ENCODE measurements around the gene FGF21.
"Not testable (repeated sequence)": the region's sequence is repeated elsewhere in the genome, so short reads cannot be mapped to it uniquely, and the experiment has no call there.

Gene FGF21

DNA sequence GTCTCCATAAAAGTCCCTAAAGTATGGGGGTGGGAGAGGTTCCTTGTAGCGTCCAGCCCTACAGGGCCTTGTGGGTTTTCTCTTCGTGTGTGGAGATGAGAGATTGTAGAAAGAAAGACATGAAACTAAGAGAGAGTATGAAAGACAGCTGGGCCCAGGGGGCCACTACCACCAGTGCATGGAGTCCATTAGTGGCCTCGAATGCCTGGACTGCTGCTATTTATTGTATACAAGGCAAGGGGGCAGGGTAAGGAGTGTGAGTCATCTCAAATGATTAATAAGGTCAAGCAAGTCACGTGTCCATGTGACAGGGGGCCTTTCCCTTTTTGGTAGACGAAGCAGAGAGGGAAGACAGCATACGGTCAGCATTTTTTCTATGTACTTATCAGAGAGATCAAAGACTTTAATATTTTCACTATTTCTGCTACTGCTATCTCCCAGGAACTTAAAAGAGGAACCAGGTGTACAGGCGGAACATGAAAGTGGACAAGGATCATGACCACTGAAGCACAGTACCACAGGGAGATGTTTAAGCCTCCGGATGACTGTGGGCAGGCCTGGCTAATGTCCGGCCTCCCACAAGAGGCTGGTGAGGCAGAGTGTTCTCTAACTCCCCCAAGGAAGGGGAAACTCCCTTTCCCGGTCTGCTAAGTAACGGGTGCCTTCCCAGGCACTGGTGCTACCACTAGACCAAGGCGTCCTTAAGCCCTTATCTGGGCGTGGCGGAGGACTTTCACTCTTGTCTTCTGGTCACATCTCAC is 25.5 kb downstream of the FGF21 start:
- H3K4me3 ChIP-seq (replicated peaks; ENCODE audit: low read depth, low read length), result no peak overlapping the region
- TF ChIP-seq CTCF (IDR thresholded peaks at IDR 0.05; ENCODE audit: low read length, missing control alignments), result no peak
- peak; percentile 67 for DNase-seq (ENCODE audit: low read depth)

- H3K4me3 ChIP-seq (replicated peaks; ENCODE audit: low read depth, low read length), result no peak overlapping the region
- peak; percentile 37 for DNase-seq (ENCODE audit: low read depth)
- TF ChIP-seq CTCF (IDR thresholded peaks at IDR 0.05; ENCODE audit: low read length, missing control alignments), result peak; percentile 25
Observed at GRCh38 chr19:48784527-48784926, 29.2 kb downstream of the FGF21 start.

DNA sequence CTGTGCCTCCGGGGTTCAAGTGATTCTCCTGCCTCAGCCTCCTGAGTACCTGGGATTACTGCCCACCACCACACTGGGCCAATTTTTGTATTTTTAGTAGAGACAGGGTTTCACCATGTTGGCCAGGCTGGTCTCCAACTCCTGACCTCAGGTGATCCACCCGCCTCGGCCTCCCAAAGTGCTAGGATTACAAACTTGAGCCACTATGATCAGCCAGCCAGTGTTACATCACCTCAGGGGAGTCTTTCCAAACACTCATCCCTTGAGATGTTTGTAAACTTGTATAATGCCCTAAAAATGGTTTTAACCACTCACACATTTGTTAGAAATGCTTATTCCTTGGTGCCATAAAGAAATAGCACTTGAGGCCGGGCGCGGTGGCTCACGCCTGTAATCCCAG is 31.1 kb downstream of the FGF21 start:
- not testable (repeated sequence) for H3K4me3 ChIP-seq (replicated peaks; ENCODE audit: low read depth, low read length); DNase-seq (ENCODE audit: low read depth)

DNA sequence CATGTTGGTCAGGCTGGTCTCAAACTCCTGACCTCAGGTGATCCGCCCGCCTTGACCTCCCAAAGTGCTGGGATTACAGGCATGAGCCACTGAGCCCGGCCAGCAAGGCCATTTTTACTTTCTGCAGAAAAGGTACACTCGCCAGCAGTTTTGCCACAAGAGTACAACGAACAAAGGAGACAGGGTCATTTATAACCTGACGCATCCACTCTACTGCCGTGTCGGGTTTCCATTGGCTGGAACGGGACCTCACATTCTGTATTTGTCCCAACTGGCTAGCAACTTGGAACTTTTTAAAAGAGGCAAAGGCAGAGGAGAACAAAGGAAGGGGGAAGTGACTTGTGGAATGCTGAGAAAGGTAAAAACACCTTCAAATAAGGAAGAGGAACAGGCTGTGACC is 32.0 kb downstream of the FGF21 start:
- not testable (repeated sequence) for DNase-seq (ENCODE audit: low read depth); H3K4me3 ChIP-seq (replicated peaks; ENCODE audit: low read depth, low read length)

- TF ChIP-seq CTCF (IDR thresholded peaks at IDR 0.05; ENCODE audit: low read length, missing control alignments), result no peak
- H3K4me3 ChIP-seq (replicated peaks; ENCODE audit: low read depth, low read length), result no peak overlapping the region
- no peak for DNase-seq (ENCODE audit: low read depth)
Observed at GRCh38 chr19:48793271-48793670, 37.9 kb downstream of the FGF21 start.

GRCh38 chr19:48794291-48794690 is 39.0 kb downstream of the FGF21 start:
- no peak for TF ChIP-seq CTCF (IDR thresholded peaks at IDR 0.05; ENCODE audit: low read length, missing control alignments)
- DNase-seq (ENCODE audit: low read depth), result no peak
- no peak overlapping the region for H3K4me3 ChIP-seq (replicated peaks; ENCODE audit: low read depth, low read length)

- peak; percentile 95 for DNase-seq (ENCODE audit: low read depth)
- peak overlapping the region; percentile 60 for H3K4me3 ChIP-seq (replicated peaks; ENCODE audit: low read depth, low read length)
- peak; percentile 82 for TF ChIP-seq CTCF (IDR thresholded peaks at IDR 0.05; ENCODE audit: low read length, missing control alignments)
Observed at GRCh38 chr19:48795055-48795684, 39.8 kb downstream of the FGF21 start.

DNA sequence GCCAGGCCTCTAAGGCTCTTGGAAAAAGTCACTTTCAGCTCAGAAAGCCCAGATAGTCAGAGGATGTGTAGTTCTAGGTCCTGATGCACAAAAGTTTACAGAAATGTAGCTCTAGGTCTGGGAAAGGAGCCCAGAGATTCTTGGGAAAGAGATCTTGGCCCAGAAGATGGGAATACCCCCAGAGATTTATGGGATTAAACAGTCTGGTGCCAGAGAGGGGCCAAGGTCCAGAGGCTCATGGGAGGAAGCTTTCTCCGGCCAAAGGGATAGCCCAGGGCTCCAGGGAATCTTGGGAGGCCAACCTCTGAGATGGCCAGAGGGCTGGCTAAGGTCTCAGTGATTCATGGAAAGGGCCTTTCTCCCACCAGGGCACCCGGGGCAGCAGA is 40.4 kb downstream of the FGF21 start:
- no peak for TF ChIP-seq CTCF (IDR thresholded peaks at IDR 0.05; ENCODE audit: low read length, missing control alignments)
- no peak for DNase-seq (ENCODE audit: low read depth)
- H3K4me3 ChIP-seq (replicated peaks; ENCODE audit: low read depth, low read length), result no peak overlapping the region

Data from fibroblast of pulmonary artery (primary cell).